ENCODE data around the gene RAD51B.

Gene RAD51B

DNA sequence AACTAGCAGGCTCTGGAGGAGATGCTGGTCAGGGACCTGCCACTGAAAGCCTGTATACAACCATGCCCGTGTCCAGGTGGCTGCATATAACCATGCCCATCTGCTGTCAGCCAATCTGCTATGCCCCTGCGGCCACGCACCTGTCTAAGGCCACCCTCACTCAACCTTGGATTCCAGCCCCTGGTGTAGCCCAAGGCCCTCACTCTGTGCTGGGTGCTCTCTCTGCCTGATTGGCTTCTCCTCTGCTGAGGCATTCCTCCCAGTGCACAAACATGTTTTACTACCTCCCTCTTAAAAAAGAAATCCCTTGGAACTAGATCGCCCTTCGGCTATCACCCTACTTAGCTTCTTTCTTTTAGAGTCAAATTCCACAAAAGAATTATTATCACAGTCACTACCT is 927.8 kb downstream of the RAD51B start:
- no peak overlapping the region for H3K4me3 ChIP-seq (ENCODE audit: low read depth, low read length)
- no peak for DNase-seq (ENCODE audit: low read depth)
- TF ChIP-seq, protein P1, sequence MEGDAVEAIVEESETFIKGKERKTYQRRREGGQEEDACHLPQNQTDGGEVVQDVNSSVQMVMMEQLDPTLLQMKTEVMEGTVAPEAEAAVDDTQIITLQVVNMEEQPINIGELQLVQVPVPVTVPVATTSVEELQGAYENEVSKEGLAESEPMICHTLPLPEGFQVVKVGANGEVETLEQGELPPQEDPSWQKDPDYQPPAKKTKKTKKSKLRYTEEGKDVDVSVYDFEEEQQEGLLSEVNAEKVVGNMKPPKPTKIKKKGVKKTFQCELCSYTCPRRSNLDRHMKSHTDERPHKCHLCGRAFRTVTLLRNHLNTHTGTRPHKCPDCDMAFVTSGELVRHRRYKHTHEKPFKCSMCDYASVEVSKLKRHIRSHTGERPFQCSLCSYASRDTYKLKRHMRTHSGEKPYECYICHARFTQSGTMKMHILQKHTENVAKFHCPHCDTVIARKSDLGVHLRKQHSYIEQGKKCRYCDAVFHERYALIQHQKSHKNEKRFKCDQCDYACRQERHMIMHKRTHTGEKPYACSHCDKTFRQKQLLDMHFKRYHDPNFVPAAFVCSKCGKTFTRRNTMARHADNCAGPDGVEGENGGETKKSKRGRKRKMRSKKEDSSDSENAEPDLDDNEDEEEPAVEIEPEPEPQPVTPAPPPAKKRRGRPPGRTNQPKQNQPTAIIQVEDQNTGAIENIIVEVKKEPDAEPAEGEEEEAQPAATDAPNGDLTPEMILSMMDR (IDR thresholded peaks at IDR 0.05; ENCODE audit: low read depth, low read length, missing control alignments): no peak

DNA sequence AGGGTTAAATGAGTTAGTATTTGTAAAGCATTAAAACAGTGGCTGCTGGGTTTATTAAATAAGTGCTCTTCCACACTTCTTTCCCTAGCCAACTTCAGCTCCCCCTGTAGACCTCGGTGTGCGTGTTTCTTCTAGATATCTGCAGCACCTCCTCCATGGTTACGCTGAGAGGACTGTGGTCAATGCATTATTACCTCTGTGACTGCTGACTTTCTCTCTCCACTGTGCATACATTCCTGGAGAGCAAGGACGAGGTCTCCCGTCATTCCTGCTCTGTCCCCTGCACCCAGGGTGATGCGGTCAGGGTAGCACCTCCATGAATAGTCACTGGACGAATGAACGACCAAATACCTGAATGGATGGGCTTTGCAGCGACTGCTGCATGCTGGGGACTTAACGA is 928.7 kb downstream of the RAD51B start:
- DNase-seq (ENCODE audit: low read depth): no peak
- no peak overlapping the region for H3K4me3 ChIP-seq (ENCODE audit: low read depth, low read length)
- TF ChIP-seq, protein P1 (IDR thresholded peaks at IDR 0.05; ENCODE audit: low read depth, low read length, missing control alignments): no peak

DNA sequence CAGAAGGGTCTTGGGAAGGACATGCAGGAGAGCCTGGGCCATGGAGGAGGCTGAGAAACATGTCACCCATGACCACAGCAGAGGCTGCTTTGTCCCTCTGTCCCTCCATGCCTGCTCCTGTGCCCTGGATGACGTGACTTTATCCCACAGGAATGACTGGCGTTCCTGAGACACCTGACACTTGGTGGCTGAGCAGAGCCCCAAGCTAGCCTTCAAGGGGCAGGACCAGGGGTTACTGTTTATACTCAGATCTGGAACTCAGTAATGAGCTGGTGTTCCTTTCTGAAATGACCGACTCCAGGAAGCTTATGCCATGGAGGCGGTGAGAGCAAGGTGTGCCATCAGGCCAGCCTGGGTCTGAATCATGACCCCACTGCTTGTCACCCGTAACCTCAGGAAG is 929.1 kb downstream of the RAD51B start:
- DNase-seq (ENCODE audit: low read depth): no peak
- TF ChIP-seq, protein P1 (IDR thresholded peaks at IDR 0.05; ENCODE audit: low read depth, low read length, missing control alignments): no peak
- H3K4me3 ChIP-seq (ENCODE audit: low read depth, low read length): no peak overlapping the region

DNA sequence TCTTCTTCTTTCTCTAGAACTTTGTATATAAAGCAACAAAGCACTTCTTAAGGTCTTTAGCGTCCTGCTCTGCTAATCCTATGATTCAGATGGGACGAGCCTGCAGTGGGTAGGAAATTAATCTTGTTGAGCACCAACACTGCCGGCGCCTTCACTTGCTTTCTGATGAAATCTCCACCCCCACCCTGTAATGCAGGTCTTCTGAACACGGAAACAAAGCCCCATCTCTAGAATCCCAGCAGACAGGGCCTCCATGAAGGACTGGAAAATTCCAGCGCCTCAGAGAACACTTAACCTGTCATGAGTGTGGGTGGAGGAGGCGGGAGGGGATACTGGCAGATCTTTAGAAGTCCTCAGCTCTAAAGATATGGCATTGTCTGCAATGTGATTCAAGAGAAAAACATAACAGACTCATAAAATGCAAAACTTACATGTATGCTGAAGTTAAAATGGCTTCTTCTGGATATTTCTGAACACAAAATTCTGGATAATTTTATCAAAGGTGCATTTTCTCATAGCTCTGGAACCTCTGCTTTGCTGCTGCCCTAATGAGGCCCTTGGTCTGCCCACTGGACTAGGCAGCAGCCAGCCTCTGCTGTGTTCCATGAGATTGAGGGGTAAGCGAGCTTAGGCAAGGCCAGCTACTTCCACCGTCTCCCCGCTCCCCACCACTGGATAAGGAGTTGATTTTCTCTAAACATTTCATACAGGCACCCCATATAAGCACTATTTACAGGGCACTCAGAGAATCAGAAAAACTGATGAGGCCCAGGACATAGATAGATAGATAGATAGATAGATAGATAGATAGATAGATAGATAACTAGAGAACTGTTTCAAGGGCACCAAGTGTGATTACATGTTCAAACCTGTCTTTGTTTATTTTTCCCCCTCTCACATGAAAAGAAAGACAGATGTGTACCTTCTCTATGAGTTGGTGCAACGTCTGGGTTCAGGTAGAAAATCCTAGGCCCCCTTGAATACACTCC is 930.2 kb downstream of the RAD51B start:
- TF ChIP-seq, protein P1 (IDR thresholded peaks at IDR 0.05; ENCODE audit: low read depth, low read length, missing control alignments): no peak
- DNase-seq (ENCODE audit: low read depth): no peak
- no peak overlapping the region for H3K4me3 ChIP-seq (ENCODE audit: low read depth, low read length)

DNA sequence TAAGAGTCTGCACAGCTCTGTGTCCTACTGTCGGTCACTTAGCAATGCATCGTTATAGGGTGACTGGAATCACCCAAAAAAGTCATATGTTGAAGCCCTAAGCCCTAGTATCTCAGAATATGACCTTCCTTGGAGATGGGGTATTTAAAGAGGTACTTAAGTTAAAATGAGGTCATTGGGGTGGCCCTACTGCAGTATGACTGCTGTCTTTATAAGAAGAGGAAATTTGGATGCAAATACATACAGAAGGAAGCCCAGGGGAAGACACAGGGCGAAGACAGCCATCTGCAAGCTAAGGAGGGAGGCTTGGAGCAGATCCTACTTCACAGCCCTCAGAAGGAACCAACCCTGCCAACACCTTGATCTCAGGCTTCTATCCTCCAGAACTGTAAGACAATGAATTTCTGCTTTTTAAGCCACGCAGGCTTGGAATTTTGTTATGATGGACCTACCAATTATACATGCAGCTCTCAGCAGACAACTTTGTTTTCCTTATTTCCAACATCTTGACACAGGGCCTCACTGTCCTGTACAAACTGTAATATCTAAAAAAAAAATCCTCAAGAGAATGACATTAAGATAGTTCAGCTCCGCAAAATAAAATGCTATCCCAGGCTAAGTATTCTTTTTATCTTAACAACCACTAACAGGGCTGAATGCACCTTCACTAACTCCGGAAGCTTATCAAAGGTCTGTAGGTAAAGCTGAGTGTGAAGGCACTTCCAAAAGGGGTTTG is 932.9 kb downstream of the RAD51B start:
- no peak overlapping the region for H3K4me3 ChIP-seq (ENCODE audit: low read depth, low read length)
- TF ChIP-seq, protein P1 (IDR thresholded peaks at IDR 0.05; ENCODE audit: low read depth, low read length, missing control alignments): no peak
- no peak for DNase-seq (ENCODE audit: low read depth)

DNA sequence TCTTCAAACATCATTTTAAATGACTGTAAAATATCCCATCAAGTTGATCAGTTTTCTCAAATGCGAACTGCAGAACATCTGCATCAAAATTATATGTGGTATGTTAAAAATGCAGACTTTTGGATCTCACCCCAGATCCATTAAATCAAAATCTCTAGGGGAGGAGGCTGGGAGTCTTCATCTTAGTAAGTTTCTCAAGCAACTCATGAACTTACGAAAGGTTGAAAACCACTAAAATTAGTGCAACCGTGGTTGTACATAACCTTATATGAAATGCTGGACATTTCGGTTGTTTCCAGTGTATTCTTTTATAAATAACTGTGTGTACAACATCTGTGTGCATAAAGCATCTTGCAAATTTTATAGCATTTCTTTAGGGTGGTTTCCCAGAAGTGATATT is 934.1 kb downstream of the RAD51B start:
- TF ChIP-seq, protein P1 (IDR thresholded peaks at IDR 0.05; ENCODE audit: low read depth, low read length, missing control alignments): no peak
- no peak for DNase-seq (ENCODE audit: low read depth)
- H3K4me3 ChIP-seq (ENCODE audit: low read depth, low read length): no peak overlapping the region
